ENCODE data around the gene C6orf132. TPM values are rescaled to one million over a fixed set of nuclear protein-coding genes. Genes with fewer than 3 reads are reported as not detected.

The C6orf132 gene
- total and polyA plus RNA-seq, 9 of the 15 experiments (the other 6 are each of a cell fraction or from before 2014, with no cell fraction given), result 0.06 to 0.35 (median 0.14) TPM

DNA sequence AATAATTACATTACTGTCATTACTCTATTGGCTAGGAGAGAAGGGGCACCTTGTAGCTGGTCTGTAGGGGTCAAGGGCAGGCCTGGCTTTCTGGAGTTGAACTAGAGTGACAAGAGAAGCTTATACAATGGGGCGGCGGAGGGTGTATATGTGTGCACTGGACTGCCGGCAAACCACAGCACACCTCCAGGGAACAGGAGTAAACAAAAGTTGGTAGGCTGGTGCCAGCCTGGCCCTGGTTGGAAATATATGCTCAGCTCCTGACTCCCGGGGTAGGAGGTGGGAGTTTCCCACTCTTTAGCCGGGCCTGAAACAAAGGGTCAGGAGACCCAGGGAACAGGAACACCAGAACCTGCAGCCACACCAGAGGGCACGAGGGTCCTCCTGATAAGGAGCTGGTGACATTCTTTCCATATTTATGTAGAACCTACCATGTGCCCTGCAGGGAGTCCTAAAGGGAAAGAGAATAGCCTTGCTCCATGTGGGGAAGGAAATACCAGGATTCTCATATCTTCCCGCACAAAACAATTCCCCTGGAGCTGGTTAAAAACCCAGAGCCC is 5.1 kb downstream of the C6orf132 start:
- DNase-seq (ENCODE audit: extremely low read depth in 1 of 4, low spot score in 3 of 4), result peak in 2 of 4 experiments; percentile 52 to 55
- Histone ChIP-seq H3K9ac (ENCODE audit: insufficient read depth in 1 of 2, low read depth in 2 of 2, low read length in 2 of 2) (peak overlapping the region; percentile 39 to 54; a peak in 3 of 4 replicates), H3K36me3 (ENCODE audit: control insufficient read depth, insufficient read depth, low read length) (no peaks in the 10 kb centered on the region), H3K9me3 (replicated peaks; ENCODE audit: control insufficient read depth, insufficient read depth, low read depth, low read length) (no peaks in the 10 kb centered on the region), H4K20me1 (replicated peaks; ENCODE audit: control insufficient read depth, insufficient read depth, low read length) (no peaks in the 10 kb centered on the region), H3K79me2 (ENCODE audit: control insufficient read depth, insufficient read depth, low read length) (no peaks in the 10 kb centered on the region), H3K27me3 (ENCODE audit: control insufficient read depth in 2 of 2, insufficient read depth in 2 of 2, low read length in 2 of 2) (no peaks in the 10 kb centered on the region), H3K4me3 (0 out of 2 replicates have a peak overlapping the region, but pooled peaks have one; percentile 1), H2AFZ (ENCODE audit: low read depth, low read length) (peak overlapping the region; percentile 89), H3K4me2 (ENCODE audit: insufficient read depth, low read length) (peak overlapping the region; percentile 69), H3K4me1 (replicated peaks in 1 of 2; ENCODE audit: control insufficient read depth in 2 of 2, insufficient read depth in 2 of 2, low read length in 2 of 2) (peaks cover 34 to 50% of the 10 kb centered on the region in 2 experiments), H3K9me1 (ENCODE audit: control insufficient read depth, insufficient read depth, low read length) (no peaks in the 10 kb centered on the region), H3K27ac (ENCODE audit: extremely low read depth, low read depth, low read length) (peak overlapping the region; percentile 70)
- ChIA-PET CTCF (ENCODE audit: low intra/inter-chr PET ratio) (no interaction called here), POLR2A (interaction anchor here (0.7 to 1.6 kb wide), 13 partner anchors 9 to 193 kb away, joined by 3 to 8 read pairs (median 5); no protein-coding TSS in a partner anchor)
- no peak for FAIRE-seq
- BruUV-seq (replicated peaks), result no TSS peak
- peak; percentile 59 for ATAC-seq
- 32% methylated on average over 7 of the region's 7 CpGs for WGBS (ENCODE audit: insufficient coverage, low coverage, missing lambda C conversion rate)
- in situ Hi-C loops (cut with MboI) (no loop called here), intact Hi-C loops (cut with micrococcal nuclease) (loop anchor here (1.0 to 2.0 kb wide), 3 partner anchors 30 to 93 kb away; no protein-coding TSS in a partner anchor)
- TF ChIP-seq KDM1A (IDR thresholded peaks at IDR 0.05) (no peak), FOXA1 (IDR thresholded peaks at IDR 0.05; ENCODE audit: borderline replicate concordance) (no peak), ZNF41 (CRISPR knock-in tag; conservative IDR thresholded peaks at IDR 0.05) (no peak), XRCC4 (IDR thresholded peaks at IDR 0.05; ENCODE audit: extremely low read depth, insufficient read depth, insufficient read length) (no peak), ZC3H11A (IDR thresholded peaks at IDR 0.05; ENCODE audit: low read depth, low read length) (no peak), TRIM24 (IDR thresholded peaks at IDR 0.05) (no peak), MYC (IDR thresholded peaks at IDR 0.05; ENCODE audit: low read depth, low read length) (peak; percentile 7; the same call in 1 of the 2 replicates), MYC (CRISPR knock-in tag; IDR thresholded peaks at IDR 0.05; ENCODE audit: borderline replicate concordance, low read depth) (no peak), RHOXF2B (CRISPR knock-in tag; conservative IDR thresholded peaks at IDR 0.05) (no peak), HNRNPUL1 (IDR thresholded peaks at IDR 0.05; ENCODE audit: low read length) (no peak), ZNF3 (CRISPR knock-in tag; IDR thresholded peaks at IDR 0.05) (no peak), ZSCAN32 (CRISPR knock-in tag; IDR thresholded peaks at IDR 0.05) (no peak), CBFB (CRISPR knock-in tag; IDR thresholded peaks at IDR 0.05) (no peak)
- TF ChIP-seq, protein P1, sequence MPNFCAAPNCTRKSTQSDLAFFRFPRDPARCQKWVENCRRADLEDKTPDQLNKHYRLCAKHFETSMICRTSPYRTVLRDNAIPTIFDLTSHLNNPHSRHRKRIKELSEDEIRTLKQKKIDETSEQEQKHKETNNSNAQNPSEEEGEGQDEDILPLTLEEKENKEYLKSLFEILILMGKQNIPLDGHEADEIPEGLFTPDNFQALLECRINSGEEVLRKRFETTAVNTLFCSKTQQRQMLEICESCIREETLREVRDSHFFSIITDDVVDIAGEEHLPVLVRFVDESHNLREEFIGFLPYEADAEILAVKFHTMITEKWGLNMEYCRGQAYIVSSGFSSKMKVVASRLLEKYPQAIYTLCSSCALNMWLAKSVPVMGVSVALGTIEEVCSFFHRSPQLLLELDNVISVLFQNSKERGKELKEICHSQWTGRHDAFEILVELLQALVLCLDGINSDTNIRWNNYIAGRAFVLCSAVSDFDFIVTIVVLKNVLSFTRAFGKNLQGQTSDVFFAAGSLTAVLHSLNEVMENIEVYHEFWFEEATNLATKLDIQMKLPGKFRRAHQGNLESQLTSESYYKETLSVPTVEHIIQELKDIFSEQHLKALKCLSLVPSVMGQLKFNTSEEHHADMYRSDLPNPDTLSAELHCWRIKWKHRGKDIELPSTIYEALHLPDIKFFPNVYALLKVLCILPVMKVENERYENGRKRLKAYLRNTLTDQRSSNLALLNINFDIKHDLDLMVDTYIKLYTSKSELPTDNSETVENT (CRISPR knock-in tag; IDR thresholded peaks at IDR 0.05), result no peak
- TF ChIP-seq, protein P2, sequence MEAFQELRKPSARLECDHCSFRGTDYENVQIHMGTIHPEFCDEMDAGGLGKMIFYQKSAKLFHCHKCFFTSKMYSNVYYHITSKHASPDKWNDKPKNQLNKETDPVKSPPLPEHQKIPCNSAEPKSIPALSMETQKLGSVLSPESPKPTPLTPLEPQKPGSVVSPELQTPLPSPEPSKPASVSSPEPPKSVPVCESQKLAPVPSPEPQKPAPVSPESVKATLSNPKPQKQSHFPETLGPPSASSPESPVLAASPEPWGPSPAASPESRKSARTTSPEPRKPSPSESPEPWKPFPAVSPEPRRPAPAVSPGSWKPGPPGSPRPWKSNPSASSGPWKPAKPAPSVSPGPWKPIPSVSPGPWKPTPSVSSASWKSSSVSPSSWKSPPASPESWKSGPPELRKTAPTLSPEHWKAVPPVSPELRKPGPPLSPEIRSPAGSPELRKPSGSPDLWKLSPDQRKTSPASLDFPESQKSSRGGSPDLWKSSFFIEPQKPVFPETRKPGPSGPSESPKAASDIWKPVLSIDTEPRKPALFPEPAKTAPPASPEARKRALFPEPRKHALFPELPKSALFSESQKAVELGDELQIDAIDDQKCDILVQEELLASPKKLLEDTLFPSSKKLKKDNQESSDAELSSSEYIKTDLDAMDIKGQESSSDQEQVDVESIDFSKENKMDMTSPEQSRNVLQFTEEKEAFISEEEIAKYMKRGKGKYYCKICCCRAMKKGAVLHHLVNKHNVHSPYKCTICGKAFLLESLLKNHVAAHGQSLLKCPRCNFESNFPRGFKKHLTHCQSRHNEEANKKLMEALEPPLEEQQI (IDR thresholded peaks at IDR 0.05), result no peak
- TF ChIP-seq, protein P3, sequence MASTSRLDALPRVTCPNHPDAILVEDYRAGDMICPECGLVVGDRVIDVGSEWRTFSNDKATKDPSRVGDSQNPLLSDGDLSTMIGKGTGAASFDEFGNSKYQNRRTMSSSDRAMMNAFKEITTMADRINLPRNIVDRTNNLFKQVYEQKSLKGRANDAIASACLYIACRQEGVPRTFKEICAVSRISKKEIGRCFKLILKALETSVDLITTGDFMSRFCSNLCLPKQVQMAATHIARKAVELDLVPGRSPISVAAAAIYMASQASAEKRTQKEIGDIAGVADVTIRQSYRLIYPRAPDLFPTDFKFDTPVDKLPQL (IDR thresholded peaks at IDR 0.05; ENCODE audit: extremely low read depth, insufficient read length), result no peak
- TF ChIP-seq, protein P4, sequence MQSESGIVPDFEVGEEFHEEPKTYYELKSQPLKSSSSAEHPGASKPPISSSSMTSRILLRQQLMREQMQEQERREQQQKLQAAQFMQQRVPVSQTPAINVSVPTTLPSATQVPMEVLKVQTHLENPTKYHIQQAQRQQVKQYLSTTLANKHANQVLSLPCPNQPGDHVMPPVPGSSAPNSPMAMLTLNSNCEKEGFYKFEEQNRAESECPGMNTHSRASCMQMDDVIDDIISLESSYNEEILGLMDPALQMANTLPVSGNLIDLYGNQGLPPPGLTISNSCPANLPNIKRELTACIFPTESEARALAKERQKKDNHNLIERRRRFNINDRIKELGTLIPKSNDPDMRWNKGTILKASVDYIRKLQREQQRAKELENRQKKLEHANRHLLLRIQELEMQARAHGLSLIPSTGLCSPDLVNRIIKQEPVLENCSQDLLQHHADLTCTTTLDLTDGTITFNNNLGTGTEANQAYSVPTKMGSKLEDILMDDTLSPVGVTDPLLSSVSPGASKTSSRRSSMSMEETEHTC (IDR thresholded peaks at IDR 0.05), result no peak

Data from K562 (cell line).